Right kidney (tissue), 1 donor: ENCODE measurements around the gene FAM3D.
A peak's percentile ranks its signal among the peaks of the same experiment; 100 is the strongest.

ENCODE experiments used
- DNase-seq: peaks from one replicate; pipeline ENCODE4 v3.0.0-alpha.2; 2016

FAM3D gene

GRCh38 chr3:58654466-58654865 is 12.1 kb downstream of the FAM3D start:
- DNase-seq, result no peak

DNA sequence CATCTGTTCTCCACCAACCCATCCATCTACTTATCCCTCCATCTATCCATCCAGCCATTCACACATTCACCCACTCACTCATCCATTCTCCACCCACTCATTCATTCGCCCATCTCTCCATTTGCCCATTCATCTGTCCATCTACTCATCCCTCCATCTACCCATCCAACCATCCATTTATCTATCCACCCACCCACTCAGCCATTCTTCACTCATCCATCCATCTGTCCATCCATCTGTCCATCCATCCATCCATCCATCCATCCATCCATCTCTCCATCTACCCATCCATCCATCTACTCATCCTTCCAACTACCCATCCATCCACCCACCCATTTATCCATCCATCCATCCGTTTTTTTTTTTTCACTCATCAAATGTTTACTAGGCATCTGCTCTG is 13.9 kb downstream of the FAM3D start:
- DNase-seq, result no peak

GRCh38 chr3:58651276-58651675 is 15.3 kb downstream of the FAM3D start:
- DNase-seq, result no peak

GRCh38 chr3:58647381-58648141 is 19.0 kb downstream of the FAM3D start:
- no peak for DNase-seq

DNA sequence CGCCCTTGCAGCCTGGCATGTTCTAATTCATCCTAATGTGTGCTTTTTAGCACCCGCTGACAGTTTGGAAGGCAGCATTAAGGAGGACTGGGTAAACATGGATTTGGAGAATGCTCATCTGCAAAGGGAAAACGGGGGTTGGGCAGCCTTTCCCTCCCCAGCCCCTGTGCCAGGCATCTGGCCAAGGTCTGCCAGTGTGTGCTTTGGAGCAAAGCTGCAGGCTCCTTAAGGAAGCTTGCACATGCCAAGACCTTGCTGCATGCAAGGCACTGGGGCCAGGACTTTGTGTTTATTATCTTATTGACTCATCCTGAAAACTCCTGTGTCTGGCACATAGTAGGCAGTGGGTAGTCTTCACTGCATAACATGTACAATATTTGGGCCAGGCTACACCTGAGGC is 20.1 kb downstream of the FAM3D start:
- no peak for DNase-seq

DNA sequence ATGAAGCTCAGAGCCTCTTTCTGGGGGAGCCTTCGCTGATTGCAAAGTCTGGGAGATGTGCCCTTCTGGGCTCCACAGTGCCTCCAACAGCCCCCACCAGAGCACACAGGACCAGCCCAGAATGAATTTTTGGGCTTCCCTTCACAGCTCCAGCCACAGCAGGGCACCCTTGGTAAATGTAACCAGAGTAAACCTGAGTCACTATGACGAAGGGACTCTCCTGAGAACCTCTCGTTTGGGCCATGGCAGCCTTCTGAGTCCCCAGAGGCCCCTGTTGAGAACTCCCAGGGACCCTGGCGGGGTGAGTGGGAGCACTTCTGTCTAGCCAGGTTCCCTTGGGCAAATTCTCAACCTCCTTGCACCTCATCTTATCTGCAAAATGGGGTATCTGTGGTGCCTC is 20.8 kb downstream of the FAM3D start:
- DNase-seq, result no peak

GRCh38 chr3:58642846-58643245 is 23.7 kb downstream of the FAM3D start:
- no peak for DNase-seq

GRCh38 chr3:58640700-58641372 is 25.7 kb downstream of the FAM3D start:
- DNase-seq, result peak; percentile 65

- no peak for DNase-seq
Observed at GRCh38 chr3:58639842-58640241, 26.7 kb downstream of the FAM3D start.

DNA sequence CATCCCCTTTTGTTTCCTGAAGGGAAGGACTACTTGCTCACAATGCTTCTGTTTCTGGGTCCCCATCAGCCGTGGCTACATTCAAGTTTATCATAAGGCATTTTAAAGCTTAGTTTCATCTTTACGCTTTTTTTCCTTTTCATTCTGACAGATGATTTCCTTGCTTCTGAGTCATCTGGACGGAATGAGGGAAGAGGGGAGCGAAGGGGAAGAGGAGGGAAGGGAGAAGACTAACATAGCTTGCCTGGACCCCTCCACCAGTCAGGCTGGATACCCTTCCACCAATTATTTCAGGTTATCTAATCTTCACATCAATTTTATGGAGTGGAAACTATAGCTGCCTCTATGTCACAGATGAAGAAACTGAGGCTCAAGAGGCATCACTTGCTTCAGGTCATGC is 27.6 kb downstream of the FAM3D start:
- DNase-seq, result no peak

GRCh38 chr3:58638591-58638990 is 28.0 kb downstream of the FAM3D start:
- no peak for DNase-seq

DNA sequence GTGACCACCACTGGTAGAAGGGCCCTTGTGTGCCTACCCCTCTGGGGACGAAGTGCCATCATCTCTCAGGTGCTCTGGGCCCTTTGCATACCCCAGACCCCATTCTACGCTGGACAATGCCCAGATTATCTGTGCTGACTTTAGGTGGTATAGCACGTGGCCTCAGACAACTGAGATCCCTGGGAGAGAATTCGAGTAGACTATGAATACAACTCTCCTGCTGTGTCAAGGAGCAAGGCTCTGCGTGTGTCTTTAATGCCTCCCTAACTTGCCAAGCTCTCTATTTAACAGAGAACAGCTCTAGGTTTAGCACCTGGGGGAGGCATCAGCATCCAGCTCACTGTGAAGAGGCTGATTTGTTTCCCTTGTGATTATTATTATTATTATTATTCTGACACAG is 29.1 kb downstream of the FAM3D start:
- DNase-seq, result no peak

DNA sequence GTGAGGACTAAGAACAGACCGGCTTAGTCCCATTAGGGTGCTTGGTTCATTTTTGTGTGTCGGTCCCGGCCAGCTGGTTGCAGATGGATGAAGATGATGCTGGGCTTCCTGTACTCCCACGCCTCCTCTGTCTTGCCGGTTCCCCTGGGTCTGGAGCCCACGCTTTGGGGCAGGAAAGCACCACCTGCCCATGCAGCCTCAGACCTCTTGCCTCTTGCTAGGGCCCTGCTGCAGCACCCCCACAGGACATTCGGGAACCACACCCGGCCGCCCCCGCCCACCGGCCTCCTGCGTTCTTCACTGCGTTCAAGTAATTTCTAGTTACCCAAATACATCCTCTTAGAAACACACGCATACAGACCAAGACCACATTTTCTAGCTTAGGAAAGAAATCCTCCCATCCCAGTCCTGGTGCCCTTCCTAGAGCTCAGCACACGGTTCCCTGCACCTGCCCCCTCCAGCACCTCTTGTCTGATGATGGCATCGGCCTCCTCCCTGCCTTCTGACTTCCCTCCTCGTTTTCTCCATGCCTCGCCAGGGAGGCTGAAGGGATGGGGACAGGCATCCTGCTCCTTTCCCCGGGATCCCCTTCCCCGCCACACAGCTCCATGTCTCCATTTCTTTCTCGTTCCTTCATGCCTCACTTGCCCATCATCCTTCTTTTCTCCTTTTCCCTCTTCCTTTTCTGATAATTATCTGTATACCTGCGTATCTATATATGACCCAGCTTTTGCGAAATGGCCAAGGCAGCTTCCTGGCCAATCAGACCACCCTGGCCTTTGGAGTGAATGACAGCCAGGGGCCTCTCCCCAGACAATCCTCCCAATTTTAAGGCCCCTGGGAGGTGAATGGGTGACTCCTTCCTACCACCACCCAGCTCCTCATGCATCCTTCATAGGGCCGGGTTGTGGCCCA is 30.9 kb downstream of the FAM3D start:
- DNase-seq, result no peak

- no peak for DNase-seq
Observed at GRCh38 chr3:58633157-58633865, 33.3 kb downstream of the FAM3D start.

GRCh38 chr3:58631742-58632141 is 34.8 kb downstream of the FAM3D start:
- DNase-seq, result no peak

DNA sequence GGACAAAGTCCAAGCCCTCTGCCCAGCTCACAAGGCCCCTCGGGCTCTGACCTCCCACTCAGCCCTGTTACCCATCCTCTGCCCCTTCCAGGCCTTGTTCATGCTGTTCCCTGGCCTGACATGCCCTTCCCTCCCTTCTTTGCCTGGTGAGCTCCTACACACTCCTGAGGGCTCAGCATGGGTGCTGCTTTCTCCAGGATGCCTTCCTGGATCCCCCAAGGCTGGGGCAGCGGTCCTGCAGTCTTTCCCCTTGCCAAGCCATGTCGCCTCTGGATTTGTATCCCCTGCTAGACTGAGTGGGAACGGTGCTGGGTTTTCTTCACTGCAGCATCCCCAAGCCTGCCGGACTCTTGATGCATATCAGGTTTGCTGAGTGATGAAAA is 35.9 kb downstream of the FAM3D start:
- no peak for DNase-seq

GRCh38 chr3:58630076-58630709 is 36.4 kb downstream of the FAM3D start:
- DNase-seq, result peak; percentile 67

- no peak for DNase-seq
Observed at GRCh38 chr3:58629629-58630028, 36.9 kb downstream of the FAM3D start.

GRCh38 chr3:58628823-58629562 is 37.6 kb downstream of the FAM3D start:
- DNase-seq, result peak; percentile 47

DNA sequence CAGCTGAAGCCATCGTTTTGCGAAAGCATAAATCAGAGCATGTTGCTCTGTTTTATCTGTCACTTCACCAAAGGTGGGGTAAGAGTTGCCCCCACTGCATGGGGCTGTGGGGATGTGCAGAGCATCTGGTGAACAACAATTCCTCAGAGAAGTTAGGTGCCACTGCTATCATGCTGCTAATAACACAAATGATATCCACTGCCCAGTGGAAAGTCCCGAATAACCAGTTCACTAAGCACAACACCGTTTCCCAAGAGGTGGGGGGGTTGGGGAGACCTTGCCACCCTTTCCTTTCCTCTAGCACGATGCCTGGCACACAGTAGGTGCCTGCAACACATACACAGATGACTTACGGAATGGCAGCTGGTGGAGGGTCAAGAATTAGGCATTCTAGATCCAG is 38.6 kb downstream of the FAM3D start:
- DNase-seq, result no peak

- no peak for DNase-seq
Observed at GRCh38 chr3:58627570-58627885, 39.0 kb downstream of the FAM3D start.
